Osteocyte (in vitro differentiated cells): Measurements from ENCODE around the gene NXPE3. TPM values are rescaled to one million over a fixed set of nuclear protein-coding genes. Genes with fewer than 3 reads are reported as not detected.

Experiments used
- DNase-seq: peaks from one replicate; pipeline ENCODE4 v3.0.0; 2021; ENCODE audit warnings: mixed read lengths; ENCODE audit not compliant: unreplicated experiment; ENCODE audit errors: extremely low spot score
- H3K27ac Mint-ChIP-seq: one replicate; pipeline ENCODE4 v1.8.0; 2021; ENCODE audit warnings: mild to moderate bottlenecking, mixed read lengths; ENCODE audit not compliant: unreplicated experiment
- H3K27me3 Mint-ChIP-seq: one replicate; pipeline ENCODE4 v1.8.0; 2021; ENCODE audit warnings: mixed read lengths; ENCODE audit not compliant: unreplicated experiment
- H3K36me3 Mint-ChIP-seq: one replicate; pipeline ENCODE4 v1.8.0; 2021; ENCODE audit warnings: mixed read lengths; ENCODE audit not compliant: unreplicated experiment
- H3K4me1 Mint-ChIP-seq: one replicate; pipeline ENCODE4 v1.8.0; 2021; ENCODE audit warnings: mixed read lengths; ENCODE audit not compliant: unreplicated experiment
- H3K4me3 Mint-ChIP-seq: one replicate; pipeline ENCODE4 v1.8.0; 2021; ENCODE audit warnings: mild to moderate bottlenecking, moderate library complexity, mixed read lengths; ENCODE audit not compliant: unreplicated experiment
- H3K9me3 Mint-ChIP-seq: one replicate; pipeline ENCODE4 v1.8.0; 2021; ENCODE audit warnings: mixed read lengths; ENCODE audit not compliant: unreplicated experiment
- total RNA-seq: library from RNA; stranded (reverse); gene quantifications from 2 replicates; pipeline ENCODE4 v1.2.1, GENCODE V29; 2021
- TF ChIP-seq, protein P1 (sequence below): fragments of 200-600 bp; sonication (generic); IDR thresholded peaks from 2 replicates; pipeline ENCODE4 v1.5.0; 2021; ENCODE audit warnings: antibody characterized with exemption, mild to moderate bottlenecking, moderate library complexity

The NXPE3 gene
- total RNA-seq, 1 donor from 2014 or later = 23.9 TPM

DNA sequence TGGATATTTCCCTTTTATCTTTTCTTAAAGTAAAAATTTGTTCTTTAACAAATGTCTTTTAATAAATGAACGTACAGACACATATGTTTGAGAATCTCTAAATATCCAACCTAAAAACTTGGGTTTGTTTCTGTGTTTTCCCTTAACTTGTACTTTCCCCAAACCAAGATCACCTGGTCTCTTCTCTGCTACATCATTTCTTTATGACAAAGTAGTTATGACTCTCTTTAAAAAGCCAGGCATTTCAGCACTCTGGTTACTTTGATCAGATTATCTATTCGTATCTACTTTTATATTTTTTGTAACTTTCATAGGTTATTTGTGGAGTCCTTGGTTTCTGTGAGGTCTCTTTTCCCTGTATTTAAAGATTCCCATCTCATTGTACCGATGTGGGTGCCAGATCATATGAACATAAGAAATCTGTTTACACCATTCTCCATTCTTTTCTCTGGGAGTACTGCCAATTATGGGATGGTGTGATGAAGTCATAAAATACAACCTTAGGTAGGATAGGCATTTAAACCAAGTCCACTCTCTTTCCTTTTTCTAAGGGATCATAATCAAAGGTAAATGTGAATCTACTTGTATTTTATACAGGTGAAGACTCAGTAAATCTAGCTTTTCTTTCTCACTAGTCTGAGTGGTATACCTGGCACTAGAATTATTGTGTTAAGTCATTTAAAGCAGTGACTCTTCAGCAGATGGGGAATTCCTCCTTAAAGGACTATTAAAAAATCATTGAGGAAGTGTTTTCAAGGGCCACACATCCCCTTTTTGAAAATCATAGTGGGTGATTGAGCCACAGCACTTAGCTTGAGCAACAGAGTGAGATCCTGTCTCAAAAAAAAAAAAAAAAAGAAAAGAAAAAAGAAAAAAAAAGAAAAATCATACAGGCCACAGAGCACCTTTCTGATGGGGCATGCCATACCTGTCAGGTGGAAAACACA, 57.9 kb downstream of the NXPE3 start:
- TF ChIP-seq, protein P1, sequence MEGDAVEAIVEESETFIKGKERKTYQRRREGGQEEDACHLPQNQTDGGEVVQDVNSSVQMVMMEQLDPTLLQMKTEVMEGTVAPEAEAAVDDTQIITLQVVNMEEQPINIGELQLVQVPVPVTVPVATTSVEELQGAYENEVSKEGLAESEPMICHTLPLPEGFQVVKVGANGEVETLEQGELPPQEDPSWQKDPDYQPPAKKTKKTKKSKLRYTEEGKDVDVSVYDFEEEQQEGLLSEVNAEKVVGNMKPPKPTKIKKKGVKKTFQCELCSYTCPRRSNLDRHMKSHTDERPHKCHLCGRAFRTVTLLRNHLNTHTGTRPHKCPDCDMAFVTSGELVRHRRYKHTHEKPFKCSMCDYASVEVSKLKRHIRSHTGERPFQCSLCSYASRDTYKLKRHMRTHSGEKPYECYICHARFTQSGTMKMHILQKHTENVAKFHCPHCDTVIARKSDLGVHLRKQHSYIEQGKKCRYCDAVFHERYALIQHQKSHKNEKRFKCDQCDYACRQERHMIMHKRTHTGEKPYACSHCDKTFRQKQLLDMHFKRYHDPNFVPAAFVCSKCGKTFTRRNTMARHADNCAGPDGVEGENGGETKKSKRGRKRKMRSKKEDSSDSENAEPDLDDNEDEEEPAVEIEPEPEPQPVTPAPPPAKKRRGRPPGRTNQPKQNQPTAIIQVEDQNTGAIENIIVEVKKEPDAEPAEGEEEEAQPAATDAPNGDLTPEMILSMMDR = no peak
- no peaks in the 10 kb centered on the region for H3K27me3 Mint-ChIP-seq

DNA sequence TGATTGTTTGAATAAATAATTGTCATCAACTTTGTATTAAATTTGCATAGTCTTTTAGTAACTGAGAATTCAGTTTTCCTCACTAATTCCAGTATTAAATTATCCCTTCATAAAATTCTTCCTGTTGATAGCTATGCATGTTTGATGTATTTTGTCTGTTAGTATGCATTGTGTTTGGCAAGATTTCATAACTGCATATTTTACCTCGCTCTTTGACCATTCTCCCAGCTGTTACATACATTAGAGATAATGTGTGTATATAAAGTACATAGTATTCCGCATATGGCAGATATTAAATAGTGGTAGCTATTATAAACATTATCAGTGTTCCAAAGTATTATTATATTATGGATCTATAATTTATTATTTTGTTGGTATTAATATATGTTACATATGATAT, 59.7 kb downstream of the NXPE3 start:
- Mint-ChIP-seq H3K9me3 (peaks cover 10% of the 10 kb centered on the region), H3K27me3 (no peaks in the 10 kb centered on the region), H3K36me3 (peaks cover 8% of the 10 kb centered on the region), H3K4me3 (no peak overlapping the region), H3K4me1 (peaks cover 17% of the 10 kb centered on the region), H3K27ac (no peak overlapping the region)
- DNase-seq = no peak
- TF ChIP-seq, protein P1 = no peak

More for the DNA sequence above, 57.9 kb downstream of the NXPE3 start:
- peaks cover 8% of the 10 kb centered on the region for H3K36me3 Mint-ChIP-seq
- H3K9me3 Mint-ChIP-seq = peaks cover 2% of the 10 kb centered on the region
- no peak overlapping the region for H3K4me3 Mint-ChIP-seq
- DNase-seq = no peak
- H3K4me1 Mint-ChIP-seq = peaks cover 12% of the 10 kb centered on the region
- peak overlapping the region; percentile 20 for H3K27ac Mint-ChIP-seq

DNA sequence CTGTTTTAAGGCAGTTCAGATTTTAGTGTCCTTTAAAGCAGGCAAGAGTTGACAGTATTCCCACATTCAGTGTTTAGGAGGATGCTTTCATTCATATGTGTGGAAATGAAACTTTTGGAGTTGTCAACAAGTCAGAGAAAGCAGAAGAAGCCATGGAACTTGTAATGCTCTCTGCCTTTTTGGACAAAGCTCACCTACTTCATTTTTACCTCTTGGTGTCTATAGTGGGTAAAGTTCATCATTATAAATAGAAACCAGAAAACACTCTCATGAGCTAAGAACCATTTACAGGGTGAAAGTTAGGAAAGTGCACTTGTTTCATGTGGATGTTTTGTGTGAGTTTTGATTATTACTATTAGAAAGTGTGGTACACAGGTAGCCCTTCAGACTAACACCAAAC, 61.1 kb downstream of the NXPE3 start:
- no peak overlapping the region for H3K4me3 Mint-ChIP-seq
- TF ChIP-seq, protein P1 = no peak
- no peak for DNase-seq
- peaks cover 10% of the 10 kb centered on the region for H3K9me3 Mint-ChIP-seq
- H3K27me3 Mint-ChIP-seq = no peaks in the 10 kb centered on the region
- peaks cover 2% of the 10 kb centered on the region for H3K36me3 Mint-ChIP-seq
- H3K27ac Mint-ChIP-seq = no peak overlapping the region
- H3K4me1 Mint-ChIP-seq = peaks cover 17% of the 10 kb centered on the region

DNA sequence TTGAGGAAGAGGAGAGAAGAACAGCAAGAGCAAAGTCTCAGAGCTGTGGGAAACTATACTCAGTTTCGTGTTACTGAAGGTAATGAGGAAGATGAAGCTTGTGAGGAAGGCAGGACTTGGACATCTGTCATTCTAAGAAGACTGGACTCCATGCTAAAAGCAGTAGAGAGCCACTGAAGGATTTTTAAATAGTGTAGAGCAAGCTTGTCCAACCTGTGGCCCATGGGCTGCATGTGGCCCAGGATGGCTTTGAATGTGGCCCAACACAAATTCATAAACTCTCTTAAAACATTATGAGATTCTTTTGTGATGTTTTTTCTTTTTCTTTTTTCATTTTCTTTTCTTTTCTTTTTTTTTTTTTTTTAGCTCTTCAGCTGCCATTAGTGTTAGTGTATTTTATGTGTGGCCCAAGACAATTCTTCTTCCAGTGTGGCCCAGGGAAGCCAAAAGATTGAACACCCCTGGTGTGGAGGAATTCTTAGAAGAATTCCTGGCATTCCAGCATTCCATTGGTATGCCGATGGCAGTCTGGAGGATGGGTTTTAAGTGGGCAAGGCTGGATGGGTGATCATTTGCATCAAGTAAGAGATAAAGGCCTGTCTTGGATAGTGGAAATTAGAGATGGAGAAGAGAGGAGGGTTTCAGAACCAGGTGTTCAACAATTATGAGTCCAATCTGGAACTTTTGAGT, 63.4 kb downstream of the NXPE3 start:
- no peak for DNase-seq
- Mint-ChIP-seq H3K4me1 (peaks cover 14% of the 10 kb centered on the region), H3K36me3 (no peaks in the 10 kb centered on the region), H3K9me3 (peaks cover 10% of the 10 kb centered on the region), H3K27ac (peak overlapping the region; percentile 29), H3K27me3 (no peaks in the 10 kb centered on the region), H3K4me3 (no peak overlapping the region)
- TF ChIP-seq, protein P1 = no peak

DNA sequence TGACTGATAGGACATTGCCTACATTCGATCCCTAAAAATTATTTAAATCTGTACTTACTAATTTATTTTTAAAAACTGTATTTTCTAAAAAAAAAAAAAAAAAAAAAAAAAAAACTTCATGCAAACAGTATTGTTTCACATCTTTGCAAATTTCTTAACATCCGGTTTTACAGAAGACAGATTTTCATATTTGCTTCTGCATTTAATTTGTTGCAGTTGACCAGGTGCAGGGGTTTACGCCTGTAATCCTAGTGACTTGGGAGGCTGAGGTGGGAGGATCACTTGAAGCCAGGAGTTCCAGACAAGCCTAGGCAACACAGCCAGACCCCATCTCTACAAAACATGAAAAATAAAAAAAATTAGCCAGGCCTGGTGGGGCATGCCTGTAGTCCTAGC, 63.9 kb downstream of the NXPE3 start:
- Mint-ChIP-seq H3K4me1 (peaks cover 16% of the 10 kb centered on the region), H3K9me3 (peaks cover 10% of the 10 kb centered on the region), H3K4me3 (no peak overlapping the region), H3K36me3 (no peaks in the 10 kb centered on the region), H3K27ac (peak overlapping the region; percentile 45), H3K27me3 (no peaks in the 10 kb centered on the region)
- no peak for DNase-seq
- TF ChIP-seq, protein P1 = no peak
